H9 (cell line): Measurements from ENCODE around the gene PDZK1IP1. TPM values are rescaled to one million over a fixed set of nuclear protein-coding genes. Genes with fewer than 3 reads are reported as not detected.

Source experiments
- DNase-seq: peaks from one replicate; pipeline ENCODE4 v3.0.0-alpha.2; 2017
- H2AFZ ChIP-seq: one replicate; pipeline ENCODE4 v1.6.1; 2013; ENCODE audit warnings: mild to moderate bottlenecking, low read length, control low read depth, moderate library complexity
- H2AK5ac ChIP-seq: 2 replicates; pipeline ENCODE4 v1.6.1; 2013; ENCODE audit warnings: low read length, control low read depth, mixed read lengths; ENCODE audit not compliant: insufficient read length
- H2BK120ac ChIP-seq: one replicate; pipeline ENCODE4 v1.6.1; 2013; ENCODE audit warnings: low read depth, mild to moderate bottlenecking, low read length, control low read depth, inconsistent platforms; ENCODE audit not compliant: poor library complexity, severe bottlenecking
- H2BK12ac ChIP-seq: 2 replicates; pipeline ENCODE4 v1.6.1; 2013; ENCODE audit warnings: low read length, control low read depth, mixed read lengths, low read depth; ENCODE audit not compliant: insufficient read length
- H2BK15ac ChIP-seq: 2 replicates; pipeline ENCODE4 v1.6.1; 2013; ENCODE audit warnings: low read depth, low read length, control low read depth
- H2BK20ac ChIP-seq: one replicate; pipeline ENCODE4 v1.6.1; 2013; ENCODE audit warnings: low read depth, mild to moderate bottlenecking, low read length, control low read depth, inconsistent platforms; ENCODE audit not compliant: poor library complexity, severe bottlenecking
- H2BK5ac ChIP-seq: 2 replicates; pipeline ENCODE4 v1.6.1; 2013; ENCODE audit warnings: low read length, control low read depth, mixed read lengths; ENCODE audit not compliant: insufficient read length
- H3K14ac ChIP-seq: 2 replicates; pipeline ENCODE4 v1.6.1; 2013; ENCODE audit warnings: low read length, control low read depth; ENCODE audit not compliant: insufficient read depth
- H3K18ac ChIP-seq: 2 replicates; pipeline ENCODE4 v1.6.1; 2013; ENCODE audit warnings: low read depth, mild to moderate bottlenecking, mixed read lengths, low read length, control low read depth; ENCODE audit not compliant: insufficient read length
- H3K23ac ChIP-seq: 2 replicates; pipeline ENCODE4 v1.6.1; 2013; ENCODE audit warnings: low read length, control low read depth, mixed read lengths, low read depth; ENCODE audit not compliant: insufficient read length
- H3K23me2 ChIP-seq: 2 replicates; pipeline ENCODE4 v1.6.1; 2013; ENCODE audit warnings: low read depth, mild to moderate bottlenecking, mixed read lengths, low read length, control low read depth; ENCODE audit not compliant: insufficient read length, poor library complexity, severe bottlenecking
- H3K27ac ChIP-seq: 2 replicates; pipeline ENCODE4 v1.5.1; 2013; ENCODE audit warnings: low read length, control low read depth, mixed read lengths, low read depth; ENCODE audit not compliant: insufficient read length
- H3K27me3 ChIP-seq: 2 replicates; pipeline ENCODE4 v1.6.1; 2013; ENCODE audit warnings: low read length, control low read depth, inconsistent platforms; ENCODE audit not compliant: insufficient read depth
- H3K4ac ChIP-seq: 2 replicates; pipeline ENCODE4 v1.6.1; 2013; ENCODE audit warnings: low read depth, mild to moderate bottlenecking, control low read depth, inconsistent platforms, low read length, moderate library complexity
- H3K4me1 ChIP-seq: 2 replicates; pipeline ENCODE4 v1.6.1; 2013; ENCODE audit warnings: low read length, control low read depth, inconsistent platforms; ENCODE audit not compliant: insufficient read depth
- H3K4me2 ChIP-seq: 2 replicates; pipeline ENCODE4 v1.6.1; 2013; ENCODE audit warnings: low read length, control low read depth, mixed read lengths; ENCODE audit not compliant: insufficient read length, insufficient read depth
- H3K56ac ChIP-seq: 2 replicates; pipeline ENCODE4 v1.6.1; 2013; ENCODE audit warnings: low read depth, mild to moderate bottlenecking, mixed read lengths, low read length, control low read depth; ENCODE audit not compliant: insufficient read length
- H3K79me1 ChIP-seq: 2 replicates; pipeline ENCODE4 v1.6.1; 2013; ENCODE audit warnings: low read depth, mild to moderate bottlenecking, moderate library complexity, low read length, control low read depth, inconsistent platforms; ENCODE audit not compliant: insufficient read depth, poor library complexity, severe bottlenecking
- H3K79me2 ChIP-seq: 2 replicates; pipeline ENCODE4 v1.6.1; 2013; ENCODE audit warnings: low read length, control low read depth, inconsistent platforms; ENCODE audit not compliant: insufficient read depth
- H3K9ac ChIP-seq: 2 replicates; pipeline ENCODE4 v1.6.1; 2013; ENCODE audit warnings: low read length, control low read depth, mixed read lengths; ENCODE audit not compliant: insufficient read length; ENCODE audit errors: extremely low read depth
- H3K9me3 ChIP-seq: one replicate; pipeline ENCODE4 v1.6.1; 2013; ENCODE audit warnings: low read depth, low read length, inconsistent platforms; ENCODE audit not compliant: control insufficient read depth
- H3T11ph ChIP-seq: one replicate; pipeline ENCODE4 v1.6.1; 2013; ENCODE audit warnings: mild to moderate bottlenecking, low read length, control low read depth, inconsistent platforms
- H4K20me1 ChIP-seq: one replicate; pipeline ENCODE4 v1.6.1; 2013; ENCODE audit not compliant: control insufficient read depth, insufficient read length, insufficient read depth
- H4K5ac ChIP-seq: 2 replicates; pipeline ENCODE4 v1.6.1; 2013; ENCODE audit warnings: low read depth, mild to moderate bottlenecking, mixed read lengths, low read length, control low read depth; ENCODE audit not compliant: insufficient read length
- H4K8ac ChIP-seq: replicated peaks from 2 replicates; pipeline ENCODE4 v1.6.1; 2013; ENCODE audit warnings: low read length, control low read depth, mixed read lengths, low read depth; ENCODE audit not compliant: insufficient read length
- H4K91ac ChIP-seq: 2 replicates; pipeline ENCODE4 v1.6.1; 2013; ENCODE audit warnings: low read depth, mild to moderate bottlenecking, moderate library complexity, mixed read lengths, low read length, control low read depth; ENCODE audit not compliant: insufficient read length
- H3K27ac Mint-ChIP-seq, 3 experiments: 2 replicates in 2 of 3; 3 replicates in 1 of 3; pipeline ENCODE4 v1.8.0; 2020 to 2021; ENCODE audit warnings: mixed read lengths in 3 of 3, mild to moderate bottlenecking in 1 of 3, moderate library complexity in 1 of 3
- H3K27me3 Mint-ChIP-seq: 2 replicates; pipeline ENCODE4 v1.8.0; 2021; ENCODE audit warnings: low read depth, mild to moderate bottlenecking, moderate library complexity, mixed read lengths
- H3K36me3 Mint-ChIP-seq, 3 experiments: 2 replicates in 2 of 3; 3 replicates in 1 of 3; pipeline ENCODE4 v1.8.0; 2020 to 2021; ENCODE audit warnings: low read depth in 3 of 3, mixed read lengths in 3 of 3; ENCODE audit not compliant: insufficient read depth in 1 of 3
- H3K4me1 Mint-ChIP-seq, 2 experiments: 2 replicates each; pipeline ENCODE4 v1.8.0; 2020; ENCODE audit warnings: mixed read lengths in 2 of 2
- H3K4me3 Mint-ChIP-seq, 2 experiments: 2 replicates in 1 of 2; 3 replicates in 1 of 2; pipeline ENCODE4 v1.8.0; 2020 to 2021; ENCODE audit warnings: mild to moderate bottlenecking in 2 of 2, mixed read lengths in 2 of 2, moderate library complexity in 1 of 2
- H3K9me3 Mint-ChIP-seq, 2 experiments: 2 replicates in 1 of 2; 3 replicates in 1 of 2; pipeline ENCODE4 v1.8.0; 2020; ENCODE audit warnings: mild to moderate bottlenecking in 2 of 2, mixed read lengths in 2 of 2, moderate library complexity in 1 of 2
- CTCF ChIP-seq: fragments of 200-600 bp; sonication (generic); conservative IDR thresholded peaks from 3 replicates; pipeline ENCODE4 v1.8.0; 2021; ENCODE audit warnings: antibody characterized with exemption, mild to moderate bottlenecking
- WGBS: extraction: QIAGEN DNeasy Blood & Tissue Kit; methylation state at CpG from one replicate; pipeline ENCODE4 v1.1.7; 2013; ENCODE audit warnings: missing lambda C conversion rate, low lambda C conversion rate, mixed read lengths; ENCODE audit not compliant: insufficient read length; ENCODE audit errors: extremely low coverage; 5-methylcytosine and 5-hydroxymethylcytosine counted together
- total RNA-seq: library from RNA; stranded (reverse); gene quantifications from 2 replicates; pipeline ENCODE4 v1.2.1, GENCODE V29; 2021

The PDZK1IP1 gene
- total RNA-seq, 1 experiment from 2014 or later: not detected

- H3K9me3 Mint-ChIP-seq: no peaks in the 10 kb centered on the region
- H3K4me3 Mint-ChIP-seq: no peak overlapping the region
- H2BK20ac ChIP-seq: no peak overlapping the region
- H2BK15ac ChIP-seq: no peak overlapping the region
- no peak overlapping the region for H2AFZ ChIP-seq
- no peak overlapping the region for H3K4ac ChIP-seq
- no peak overlapping the region for H2AK5ac ChIP-seq
- H3K79me1 ChIP-seq: no peaks in the 10 kb centered on the region
- H2BK12ac ChIP-seq: no peak overlapping the region
- TF ChIP-seq CTCF: no peak
- H4K20me1 ChIP-seq: no peaks in the 10 kb centered on the region
- DNase-seq: no peak
- no peak overlapping the region for H3K27ac Mint-ChIP-seq
- H2BK5ac ChIP-seq: no peak overlapping the region
- H3K36me3 Mint-ChIP-seq: no peaks in the 10 kb centered on the region
- H3K56ac ChIP-seq: no peak overlapping the region
- H3K27ac ChIP-seq: no peak overlapping the region
- no peaks in the 10 kb centered on the region for H3K9me3 ChIP-seq
- H3K27me3 ChIP-seq: peaks cover 16% of the 10 kb centered on the region; the same call in 1 of the 2 replicates
- no peak overlapping the region for H3K9ac ChIP-seq
- no peak overlapping the region for H3K4me2 ChIP-seq
- no peaks in the 10 kb centered on the region for H3K23me2 ChIP-seq
- WGBS: no CpG with 5 or more reads among the region's 12 CpGs
- H4K91ac ChIP-seq: no peak overlapping the region
- H4K5ac ChIP-seq: no peak overlapping the region
- H3K27me3 Mint-ChIP-seq: peaks cover 42% of the 10 kb centered on the region
- H3K14ac ChIP-seq: no peak overlapping the region
- H4K8ac ChIP-seq: no peak overlapping the region
- peaks cover 5% of the 10 kb centered on the region in 2 experiments; a peak in 3 of 4 replicates for H3K4me1 Mint-ChIP-seq
- H3T11ph ChIP-seq: no peak overlapping the region
- H3K23ac ChIP-seq: no peak overlapping the region
- H3K18ac ChIP-seq: no peak overlapping the region
- no peaks in the 10 kb centered on the region for H3K79me2 ChIP-seq
- H3K4me1 ChIP-seq: no peaks in the 10 kb centered on the region; the same call in 1 of the 2 replicates
- H2BK120ac ChIP-seq: no peak overlapping the region
These were observed 26.6 kb upstream of the PDZK1IP1 start for GRCh38 chr1:47216278-47217059.
